HG03565 (cell line): Measurements from ENCODE around the gene WDR82.

Source experiments
- ATAC-seq: cut with Tn5 transposase; IDR thresholded peaks from one replicate; pipeline ENCODE4 v1.9.1; 2021; ENCODE audit warnings: mild to moderate bottlenecking, moderate library complexity; ENCODE audit not compliant: unreplicated experiment

Gene WDR82

GRCh38 chr3:52227117-52227516 is 51.3 kb downstream of the WDR82 start:
- ATAC-seq = no peak

GRCh38 chr3:52226229-52226817 is 52.1 kb downstream of the WDR82 start:
- no peak for ATAC-seq

GRCh38 chr3:52225452-52226228 is 52.8 kb downstream of the WDR82 start, which contains the start of gene TLR9:
TLR9 (minus strand) TSS chr3:52225645; CDS start chr3:52225529, 116 bp downstream.
- peak; percentile 85 for ATAC-seq

GRCh38 chr3:52223449-52224408 is 54.7 kb downstream of the WDR82 start:
- ATAC-seq = no peak

GRCh38 chr3:52222319-52223221 is 55.9 kb downstream of the WDR82 start:
- ATAC-seq = no peak

- no peak for ATAC-seq
Measured at GRCh38 chr3:52221563-52222318, 56.7 kb downstream of the WDR82 start.

GRCh38 chr3:52221141-52221562 is 57.3 kb downstream of the WDR82 start:
- no peak for ATAC-seq

GRCh38 chr3:52220380-52221026 is 57.9 kb downstream of the WDR82 start:
- ATAC-seq = peak; percentile 53

- ATAC-seq = no peak
Measured at GRCh38 chr3:52218937-52219650, 59.4 kb downstream of the WDR82 start.

- ATAC-seq = no peak
Measured at GRCh38 chr3:52218454-52218853, 60.0 kb downstream of the WDR82 start.

GRCh38 chr3:52218026-52218425 is 60.4 kb downstream of the WDR82 start:
- ATAC-seq = no peak

GRCh38 chr3:52217409-52217805 is 61.0 kb downstream of the WDR82 start:
- ATAC-seq = no peak

- no peak for ATAC-seq
Measured at GRCh38 chr3:52216585-52217408, 61.7 kb downstream of the WDR82 start.

GRCh38 chr3:52215351-52215750 is 63.1 kb downstream of the WDR82 start:
- ATAC-seq = no peak

- ATAC-seq = no peak
Measured at GRCh38 chr3:52213901-52214300, 64.5 kb downstream of the WDR82 start.

GRCh38 chr3:52213005-52213404 is 65.4 kb downstream of the WDR82 start:
- ATAC-seq = no peak

- ATAC-seq = no peak
Measured at GRCh38 chr3:52211268-52211891, 67.1 kb downstream of the WDR82 start.
